Endodermal cell (in vitro differentiated cells): ENCODE measurements around the gene NPDC1. TPM values are rescaled to one million over a fixed set of nuclear protein-coding genes. Genes with fewer than 3 reads are reported as not detected.
A peak's percentile ranks its signal among the peaks of the same experiment; 100 is the strongest.

Source experiments
- DNase-seq: peaks from one replicate; pipeline ENCODE4 v3.0.0-alpha.2; 2017
- H3K27ac ChIP-seq: 2 replicates; pipeline ENCODE4 v1.5.1; 2013; ENCODE audit warnings: mild to moderate bottlenecking, low read depth, low read length, moderate library complexity
- H3K27me3 ChIP-seq: 2 replicates; pipeline ENCODE4 v1.6.1; 2013; ENCODE audit warnings: mild to moderate bottlenecking, low read length, moderate library complexity; ENCODE audit not compliant: insufficient read depth, control insufficient read depth, poor library complexity, severe bottlenecking
- H3K36me3 ChIP-seq: 2 replicates; pipeline ENCODE4 v1.7.0; 2013; ENCODE audit warnings: mild to moderate bottlenecking, low read length, moderate library complexity; ENCODE audit not compliant: control insufficient read depth, insufficient read depth
- H3K4me1 ChIP-seq: one replicate; pipeline ENCODE4 v1.7.0; 2013; ENCODE audit warnings: low read length; ENCODE audit not compliant: control insufficient read depth, insufficient read depth
- H3K4me3 ChIP-seq: 2 replicates; pipeline ENCODE4 v1.5.1; 2013; ENCODE audit warnings: mild to moderate bottlenecking, low read length, moderate library complexity
- H3K9ac ChIP-seq: 2 replicates; pipeline ENCODE4 v1.6.1; 2013; ENCODE audit warnings: mild to moderate bottlenecking, low read length, moderate library complexity; ENCODE audit not compliant: poor library complexity, severe bottlenecking; ENCODE audit errors: extremely low read depth
- H3K9me3 ChIP-seq: 2 replicates; pipeline ENCODE4 v1.6.1; 2013; ENCODE audit warnings: mild to moderate bottlenecking, low read length, moderate library complexity; ENCODE audit not compliant: control insufficient read depth
- H3K27ac Mint-ChIP-seq: 2 replicates; pipeline ENCODE4 v1.8.0; 2020; ENCODE audit warnings: mixed read lengths
- H3K27me3 Mint-ChIP-seq: 2 replicates; pipeline ENCODE4 v1.8.0; 2021; ENCODE audit warnings: mild to moderate bottlenecking, mixed read lengths; ENCODE audit not compliant: insufficient read depth
- H3K36me3 Mint-ChIP-seq: 2 replicates; pipeline ENCODE4 v1.8.0; 2020; ENCODE audit warnings: low read depth, mixed read lengths
- H3K4me1 Mint-ChIP-seq: 2 replicates; pipeline ENCODE4 v1.8.0; 2020; ENCODE audit warnings: mixed read lengths
- H3K4me3 Mint-ChIP-seq: 2 replicates; pipeline ENCODE4 v1.8.0; 2020; ENCODE audit warnings: mild to moderate bottlenecking, moderate library complexity, mixed read lengths
- H3K9me3 Mint-ChIP-seq: 2 replicates; pipeline ENCODE4 v1.8.0; 2020; ENCODE audit warnings: mild to moderate bottlenecking, mixed read lengths
- CTCF ChIP-seq: fragments of 200-600 bp; sonication (generic); conservative IDR thresholded peaks from 2 replicates; pipeline ENCODE4 v1.5.0; 2021; ENCODE audit warnings: antibody characterized with exemption, mild to moderate bottlenecking
- WGBS, 2 experiments: methylation state at CpG; one replicate each; pipeline versions ENCODE4 v1.1.5 to v1.1.7; 2013; ENCODE audit warnings: missing lambda C conversion rate in 2 of 2, mixed read lengths in 1 of 2; ENCODE audit not compliant: insufficient coverage in 1 of 2, insufficient read length in 1 of 2; 5-methylcytosine and 5-hydroxymethylcytosine counted together
- total RNA-seq, 2 donors: library from RNA; stranded (reverse); fragmentation: NEBNext Ultra II Directional in 1 of 2; extraction: Animal tissue kit (Norgen Biotek cat#: 25700) in 1 of 2; gene quantifications; 2 replicates in 1 of 2; 3 replicates in 1 of 2; pipeline ENCODE4 v1.2.1, GENCODE V29; 2021

The NPDC1 gene
- total RNA-seq, 2 donors from 2014 or later = 60.8 to 73.3 TPM

- no peak overlapping the region for H3K4me3 Mint-ChIP-seq
- Histone ChIP-seq H3K27me3 (peaks cover 20% of the 10 kb centered on the region), H3K36me3 (no peaks in the 10 kb centered on the region), H3K4me1 (no peaks in the 10 kb centered on the region), H3K9me3 (no peaks in the 10 kb centered on the region), H3K9ac (no peak overlapping the region), H3K27ac (no peak overlapping the region), H3K4me3 (no peak overlapping the region)
- peaks cover 16% of the 10 kb centered on the region for H3K27me3 Mint-ChIP-seq
- no peak for DNase-seq
- no peaks in the 10 kb centered on the region for H3K36me3 Mint-ChIP-seq
- TF ChIP-seq CTCF = no peak
- 91 to 94% methylated on average over 12 to 15 of the region's 15 CpGs for WGBS, 2 experiments
- no peak overlapping the region for H3K27ac Mint-ChIP-seq
- H3K4me1 Mint-ChIP-seq = no peaks in the 10 kb centered on the region
- H3K9me3 Mint-ChIP-seq = no peaks in the 10 kb centered on the region
These were observed 16.0 kb downstream of the NPDC1 start for GRCh38 chr9:137030006-137030405.

GRCh38 chr9:137029058-137029936 is 16.7 kb downstream of the NPDC1 start:
- Histone ChIP-seq H3K4me3 (peak overlapping the region; percentile 81), H3K9me3 (no peaks in the 10 kb centered on the region), H3K27ac (no peak overlapping the region), H3K36me3 (no peaks in the 10 kb centered on the region), H3K4me1 (no peaks in the 10 kb centered on the region), H3K27me3 (peaks cover 17% of the 10 kb centered on the region), H3K9ac (no peak overlapping the region)
- Mint-ChIP-seq H3K4me1 (no peaks in the 10 kb centered on the region), H3K27me3 (peaks cover 16% of the 10 kb centered on the region), H3K27ac (no peak overlapping the region), H3K9me3 (no peaks in the 10 kb centered on the region), H3K36me3 (no peaks in the 10 kb centered on the region), H3K4me3 (peak overlapping the region; percentile 44)
- WGBS, 2 experiments = 46 to 51% methylated on average over 17 to 19 of the region's 19 CpGs
- peak; percentile 96 for DNase-seq
- TF ChIP-seq CTCF = peak; percentile 93

- WGBS, 2 experiments = 4 to 6% methylated on average over 43 to 98 of the region's 98 CpGs
- Histone ChIP-seq H3K9me3 (no peaks in the 10 kb centered on the region), H3K27ac (no peak overlapping the region), H3K27me3 (peaks cover 17% of the 10 kb centered on the region), H3K36me3 (no peaks in the 10 kb centered on the region), H3K4me3 (peak overlapping the region; percentile 81), H3K4me1 (no peaks in the 10 kb centered on the region), H3K9ac (no peak overlapping the region)
- peak; percentile 18 for TF ChIP-seq CTCF
- H3K9me3 Mint-ChIP-seq = no peaks in the 10 kb centered on the region
- H3K27ac Mint-ChIP-seq = no peak overlapping the region
- peak overlapping the region; percentile 44 for H3K4me3 Mint-ChIP-seq
- no peaks in the 10 kb centered on the region for H3K36me3 Mint-ChIP-seq
- DNase-seq = peak; percentile 83
- peaks cover 16% of the 10 kb centered on the region for H3K27me3 Mint-ChIP-seq
- no peaks in the 10 kb centered on the region for H3K4me1 Mint-ChIP-seq
These were observed 17.5 kb downstream of the NPDC1 start for GRCh38 chr9:137028263-137029057.
